GM13976 (cell line): ENCODE data around the gene HPCAL4.

Experiments used
- DNase-seq: peaks from one replicate; pipeline ENCODE4 v3.0.0; 2012; ENCODE audit warnings: low spot score
- CTCF ChIP-seq: IDR thresholded peaks from 2 replicates; pipeline ENCODE4 v1.5.1; 2012; ENCODE audit warnings: borderline replicate concordance, mild to moderate bottlenecking; ENCODE audit not compliant: insufficient read depth; ENCODE audit errors: extremely low read depth, missing control alignments, control extremely low read depth
- in situ Hi-C: fragments of 300-500 bp; cut with MboI; formaldehyde crosslinking; loops from one replicate; pipeline ENCODE4 v1.12.0; 2022; ENCODE audit warnings: low sequenced_read_pairs, mixed read lengths, inconsistent platforms; ENCODE audit not compliant: unreplicated experiment

The HPCAL4 gene

DNA sequence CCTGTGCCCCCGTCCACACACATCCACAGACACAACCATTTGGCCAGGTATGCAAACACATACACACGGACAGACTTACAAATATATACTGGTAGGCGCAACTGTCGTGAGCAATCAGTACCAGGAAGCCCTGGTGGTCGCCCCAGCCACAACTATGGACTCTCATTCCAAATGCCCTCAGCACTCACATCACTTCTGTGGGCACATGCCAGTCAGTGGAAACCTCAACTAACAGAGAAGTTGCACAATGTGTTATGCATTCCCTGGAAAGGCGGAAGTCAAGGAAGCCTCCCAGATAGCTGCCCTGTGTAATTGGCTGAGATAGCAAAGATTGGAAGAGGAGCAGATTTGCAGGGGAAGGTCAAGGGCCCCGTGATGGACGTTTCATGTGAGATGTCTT lies 50.4 kb downstream of the HPCAL4 start:
- in situ Hi-C loops, result no loop called here
- no peak for TF ChIP-seq CTCF
- no peak for DNase-seq

DNA sequence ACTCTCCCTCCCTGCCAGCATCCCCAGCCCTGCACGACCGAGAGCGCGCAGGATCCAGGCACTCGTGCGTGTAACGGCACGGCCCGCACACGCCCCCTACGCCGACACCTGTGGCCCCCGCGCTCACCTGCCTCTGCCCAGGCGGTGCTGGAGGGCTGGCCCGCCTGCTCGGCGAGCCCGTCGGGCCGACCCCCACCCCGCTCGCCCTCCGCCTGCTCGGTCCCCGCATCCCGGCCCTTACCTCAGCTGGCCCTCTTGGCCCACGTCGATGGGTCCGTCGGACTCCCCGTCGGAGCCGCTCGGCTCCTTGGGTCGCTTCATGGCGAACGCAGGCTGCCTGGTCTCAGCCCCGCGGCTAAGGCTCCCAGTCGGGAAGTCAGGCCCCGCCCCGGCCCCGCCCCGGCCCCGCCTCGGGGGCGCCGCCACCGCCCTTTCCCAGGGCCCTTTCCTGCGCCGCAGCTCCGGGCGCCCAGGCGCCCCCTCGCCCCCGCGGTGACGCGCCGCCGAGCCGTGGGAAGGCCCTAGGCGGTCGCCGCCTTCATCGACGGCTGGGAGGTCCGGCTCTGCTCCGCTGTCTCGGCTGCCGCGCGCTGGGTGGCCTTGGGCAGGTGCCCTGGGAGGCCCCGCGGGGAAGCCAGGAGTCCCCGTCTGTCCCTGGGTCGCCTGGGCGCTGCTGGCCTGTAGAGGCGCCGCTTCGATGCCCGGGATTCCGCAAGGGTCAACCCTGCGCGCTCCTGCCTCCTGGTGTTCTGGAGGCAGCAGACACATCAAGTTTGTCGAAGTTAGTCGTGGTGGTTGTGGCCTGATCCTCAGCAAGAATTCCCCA lies 51.7 kb downstream of the HPCAL4 start, which contains the start of gene HEYL:
HEYL (minus strand) TSS at position 339 of the 826 bp plus-strand sequence; CDS start at position 321, 18 bp downstream.
- in situ Hi-C loops, result no loop called here
- TF ChIP-seq CTCF, result peak; percentile 23
- DNase-seq, result peak; percentile 80

DNA sequence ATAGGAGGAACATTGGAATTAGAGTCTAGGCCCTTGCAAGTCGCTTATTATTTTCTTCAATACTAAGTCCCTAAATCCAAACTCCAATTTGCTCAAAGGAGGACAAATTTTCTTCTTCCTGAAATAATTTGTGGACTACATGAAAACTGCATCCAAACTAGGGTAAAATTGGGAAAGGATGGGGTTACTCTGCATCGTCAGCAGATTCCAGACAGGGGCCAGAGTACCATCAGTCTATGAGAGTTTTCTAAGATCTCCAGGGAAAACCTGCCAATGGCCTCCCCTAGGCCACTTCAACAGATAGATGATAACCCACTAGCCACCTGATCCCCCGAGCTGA lies 52.3 kb downstream of the HPCAL4 start:
- in situ Hi-C loops, result no loop called here
- TF ChIP-seq CTCF, result no peak
- DNase-seq, result no peak

- TF ChIP-seq CTCF, result no peak
These were observed 53.9 kb downstream of the HPCAL4 start for GRCh38 chr1:39637361-39637760.

DNA sequence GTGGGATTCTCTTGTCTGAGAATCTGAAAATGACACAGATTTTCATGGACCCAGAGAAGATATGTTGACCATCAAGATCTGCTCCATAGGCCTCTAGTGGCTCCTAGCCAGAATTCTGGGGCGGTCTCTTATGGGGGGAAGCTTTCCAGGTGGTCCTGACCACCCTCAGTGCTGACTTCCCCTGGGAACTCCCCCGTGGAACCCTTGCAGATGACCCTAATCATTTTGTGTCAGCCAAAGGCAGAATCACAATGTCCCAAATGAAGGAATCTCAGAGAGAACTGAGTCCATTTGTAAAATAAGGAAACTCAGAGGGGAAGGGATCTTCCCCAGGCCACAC lies 55.4 kb downstream of the HPCAL4 start:
- no peak for DNase-seq
- no peak for TF ChIP-seq CTCF
- in situ Hi-C loops, result no loop called here

More at GRCh38 chr1:39637361-39637760, 53.9 kb downstream of the HPCAL4 start:
- in situ Hi-C loops, result no loop called here
- DNase-seq, result no peak

- no peak for DNase-seq
- in situ Hi-C loops, result no loop called here
These were observed 55.9 kb downstream of the HPCAL4 start for GRCh38 chr1:39635205-39635870.

More at GRCh38 chr1:39635205-39635870, 55.9 kb downstream of the HPCAL4 start:
- TF ChIP-seq CTCF, result no peak
